Tibial nerve (tissue), 4 donors: ENCODE measurements around the gene RHOG.

Source experiments
- CTCF ChIP-seq, 5 experiments: fragments of 200-600 bp in 3 of 5; fragments of 450-650 bp in 2 of 5; sonication (generic) in 3 of 5; IDR thresholded peaks; one replicate each; pipeline ENCODE4 v1.5.1; 2016 to 2019; ENCODE audit warnings: antibody characterized with exemption in 5 of 5, mild to moderate bottlenecking in 3 of 5, moderate library complexity in 2 of 5
- EP300 ChIP-seq, 2 donors: sonication (generic); formaldehyde crosslinking; IDR thresholded peaks; one replicate each; pipeline ENCODE4 v1.6.1; 2017; ENCODE audit warnings: antibody characterized with exemption in 2 of 2, mild to moderate bottlenecking in 1 of 2
- POLR2A ChIP-seq, 2 donors: fragments of 450-650 bp; IDR thresholded peaks; one replicate each; pipeline ENCODE4 v1.6.1; 2017; ENCODE audit warnings: antibody characterized with exemption in 2 of 2, mild to moderate bottlenecking in 2 of 2, moderate library complexity in 2 of 2

GRCh38 chr11:3836903-3837302, 3.9 kb downstream of the RHOG start:
- TF ChIP-seq POLR2A (IDR thresholded peaks at IDR 0.05): no peak
- no peak for TF ChIP-seq CTCF (IDR thresholded peaks at IDR 0.05)
- no peak for TF ChIP-seq EP300 (IDR thresholded peaks at IDR 0.05)
